Measurements from ENCODE around the gene NAA60.

NAA60 gene

GRCh38 chr16:3511286-3512180 is 68.1 kb downstream of the NAA60 start:
- Histone ChIP-seq H3K4me1 (ENCODE audit: control insufficient read depth, insufficient read depth, low read length, unreplicated experiment) (peaks cover 10% of the 10 kb centered on the region), H3K36me3 (ENCODE audit: insufficient read depth, low read length) (peaks cover 20% of the 10 kb centered on the region), H3K27me3 (ENCODE audit: insufficient read depth, low read length) (no peaks in the 10 kb centered on the region), H3K79me2 (ENCODE audit: control insufficient read depth, insufficient read depth, low read length, unreplicated experiment) (no peaks in the 10 kb centered on the region), H3K4me3 (ENCODE audit: low read depth, low read length) (no peak overlapping the region), H2AFZ (ENCODE audit: low read length, unreplicated experiment) (no peak overlapping the region), H3K27ac (ENCODE audit: low read depth, low read length) (no peak overlapping the region)

DNA sequence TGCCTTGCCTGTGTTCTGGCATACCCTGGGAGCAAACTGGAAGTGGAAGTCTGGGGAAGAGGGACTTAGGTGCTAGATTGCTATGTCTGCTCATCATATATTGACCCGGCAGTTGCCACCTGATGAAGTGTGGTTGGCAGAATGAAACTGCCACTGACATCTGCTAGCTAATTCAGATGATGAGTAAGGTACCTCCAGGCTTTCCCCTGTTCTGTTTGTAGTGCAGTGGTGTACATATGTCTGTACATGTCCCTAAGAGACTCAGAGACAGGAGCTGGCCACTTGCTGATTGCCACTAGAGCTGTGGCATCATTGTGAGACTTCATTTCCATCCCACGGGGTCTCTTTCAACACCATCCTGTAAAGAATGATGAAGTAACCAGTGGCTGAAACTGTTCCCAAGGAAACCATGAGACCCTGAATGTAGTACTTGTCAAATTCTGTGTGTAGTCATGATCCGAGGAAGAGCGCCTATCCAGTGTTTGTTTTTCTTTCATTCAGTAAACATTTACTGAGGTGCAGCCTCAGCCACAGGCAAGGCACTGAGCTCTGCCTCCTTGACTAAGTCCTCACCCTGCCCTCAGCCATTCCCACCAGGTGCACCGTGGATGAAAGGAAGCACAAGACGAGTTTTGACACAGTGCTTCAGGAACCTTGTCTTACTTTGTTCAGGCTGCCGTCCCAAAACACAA is 70.6 kb downstream of the NAA60 start:
- no peaks in the 10 kb centered on the region for H3K27me3 ChIP-seq (ENCODE audit: insufficient read depth, low read length)
- H3K79me2 ChIP-seq (ENCODE audit: control insufficient read depth, insufficient read depth, low read length, unreplicated experiment): no peaks in the 10 kb centered on the region
- peaks cover 17% of the 10 kb centered on the region for H3K36me3 ChIP-seq (ENCODE audit: insufficient read depth, low read length)
- H3K4me1 ChIP-seq (ENCODE audit: control insufficient read depth, insufficient read depth, low read length, unreplicated experiment): peaks cover 10% of the 10 kb centered on the region
- no peak overlapping the region for H3K4me3 ChIP-seq (ENCODE audit: low read depth, low read length)
- no peak overlapping the region for H2AFZ ChIP-seq (ENCODE audit: low read length, unreplicated experiment)
- no peak overlapping the region for H3K27ac ChIP-seq (ENCODE audit: low read depth, low read length)

- Histone ChIP-seq H2AFZ (ENCODE audit: low read length, unreplicated experiment) (no peak overlapping the region), H3K27ac (ENCODE audit: low read depth, low read length) (no peak overlapping the region), H3K36me3 (ENCODE audit: insufficient read depth, low read length) (peaks cover 17% of the 10 kb centered on the region), H3K27me3 (ENCODE audit: insufficient read depth, low read length) (no peaks in the 10 kb centered on the region), H3K4me3 (ENCODE audit: low read depth, low read length) (no peak overlapping the region), H3K79me2 (ENCODE audit: control insufficient read depth, insufficient read depth, low read length, unreplicated experiment) (no peaks in the 10 kb centered on the region), H3K4me1 (ENCODE audit: control insufficient read depth, insufficient read depth, low read length, unreplicated experiment) (peaks cover 10% of the 10 kb centered on the region)
Measured at GRCh38 chr16:3514621-3515020, 71.1 kb downstream of the NAA60 start.

DNA sequence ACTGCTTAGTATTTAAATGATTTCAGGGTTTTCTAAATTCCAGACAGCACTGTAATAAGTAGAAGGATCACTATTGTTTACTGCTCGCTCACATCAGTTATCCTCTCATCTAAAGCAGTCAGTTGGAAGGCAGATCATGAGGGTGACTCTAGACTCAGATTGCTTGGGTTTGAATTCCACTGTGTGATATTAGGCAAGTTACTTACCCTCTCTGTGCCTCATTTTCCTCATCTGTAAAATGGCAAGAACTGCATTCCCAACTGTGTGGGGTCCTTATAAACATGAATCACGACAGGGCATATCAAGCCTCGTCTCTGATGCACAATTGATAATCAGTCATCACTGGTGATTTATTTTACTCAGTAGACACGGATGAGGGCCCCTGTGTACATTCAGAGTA is 72.4 kb downstream of the NAA60 start:
- no peak overlapping the region for H2AFZ ChIP-seq (ENCODE audit: low read length, unreplicated experiment)
- H3K27me3 ChIP-seq (ENCODE audit: insufficient read depth, low read length): no peaks in the 10 kb centered on the region
- H3K4me1 ChIP-seq (ENCODE audit: control insufficient read depth, insufficient read depth, low read length, unreplicated experiment): peaks cover 10% of the 10 kb centered on the region
- no peak overlapping the region for H3K27ac ChIP-seq (ENCODE audit: low read depth, low read length)
- H3K36me3 ChIP-seq (ENCODE audit: insufficient read depth, low read length): peaks cover 12% of the 10 kb centered on the region
- H3K4me3 ChIP-seq (ENCODE audit: low read depth, low read length): no peak overlapping the region
- no peaks in the 10 kb centered on the region for H3K79me2 ChIP-seq (ENCODE audit: control insufficient read depth, insufficient read depth, low read length, unreplicated experiment)

GRCh38 chr16:3518292-3518985 is 75.0 kb downstream of the NAA60 start:
- Histone ChIP-seq H3K4me1 (ENCODE audit: control insufficient read depth, insufficient read depth, low read length, unreplicated experiment) (peaks cover 10% of the 10 kb centered on the region), H3K27me3 (ENCODE audit: insufficient read depth, low read length) (no peaks in the 10 kb centered on the region), H3K79me2 (ENCODE audit: control insufficient read depth, insufficient read depth, low read length, unreplicated experiment) (no peaks in the 10 kb centered on the region), H3K27ac (ENCODE audit: low read depth, low read length) (no peak overlapping the region), H3K4me3 (ENCODE audit: low read depth, low read length) (no peak overlapping the region), H2AFZ (ENCODE audit: low read length, unreplicated experiment) (no peak overlapping the region), H3K36me3 (ENCODE audit: insufficient read depth, low read length) (peaks cover 9% of the 10 kb centered on the region)

DNA sequence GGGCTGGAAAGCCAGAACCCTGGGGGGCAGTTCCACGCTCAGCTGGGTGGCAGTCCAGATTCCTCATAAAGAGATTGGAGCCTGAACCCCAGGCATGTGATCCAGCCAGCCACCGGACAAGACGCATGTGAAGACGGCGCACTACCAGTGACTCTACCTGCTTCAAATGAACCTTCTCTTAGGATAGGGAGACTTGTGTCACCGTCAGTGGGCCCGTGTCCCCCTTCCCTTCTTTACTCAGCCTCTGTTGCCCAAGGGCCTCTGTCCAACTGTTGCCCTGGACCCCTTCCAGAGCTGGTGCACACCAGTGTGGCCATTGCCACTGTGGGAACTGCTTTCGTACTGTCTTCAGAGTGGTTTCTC is 75.5 kb downstream of the NAA60 start:
- H3K36me3 ChIP-seq (ENCODE audit: insufficient read depth, low read length): peaks cover 9% of the 10 kb centered on the region

DNA sequence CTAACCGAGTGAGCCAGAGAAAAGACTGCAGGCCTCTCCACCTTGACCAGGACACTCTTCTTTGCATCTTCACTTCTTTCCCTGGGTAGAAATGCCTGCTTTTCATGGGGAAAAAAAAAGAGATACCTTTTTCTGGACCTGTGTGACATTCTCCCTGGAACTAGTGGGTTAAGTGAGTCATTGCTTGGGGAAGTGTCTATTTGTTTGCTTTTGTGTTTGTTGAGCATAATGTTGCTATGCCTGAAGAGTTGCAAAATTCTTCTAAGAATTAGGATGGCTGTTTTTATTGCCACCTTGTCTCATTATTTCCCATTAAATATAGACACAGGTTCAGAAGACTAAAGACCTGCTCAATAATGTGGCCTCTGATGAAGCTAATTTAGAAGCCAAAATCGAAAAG is 76.1 kb downstream of the NAA60 start:
- Histone ChIP-seq H3K79me2 (ENCODE audit: control insufficient read depth, insufficient read depth, low read length, unreplicated experiment) (no peaks in the 10 kb centered on the region), H3K4me3 (ENCODE audit: low read depth, low read length) (no peak overlapping the region), H3K27me3 (ENCODE audit: insufficient read depth, low read length) (no peaks in the 10 kb centered on the region), H2AFZ (ENCODE audit: low read length, unreplicated experiment) (no peak overlapping the region), H3K4me1 (ENCODE audit: control insufficient read depth, insufficient read depth, low read length, unreplicated experiment) (peaks cover 5% of the 10 kb centered on the region), H3K27ac (ENCODE audit: low read depth, low read length) (no peak overlapping the region), H3K36me3 (ENCODE audit: insufficient read depth, low read length) (peaks cover 9% of the 10 kb centered on the region)

More for the DNA sequence above, 75.5 kb downstream of the NAA60 start:
- Histone ChIP-seq H3K79me2 (ENCODE audit: control insufficient read depth, insufficient read depth, low read length, unreplicated experiment) (no peaks in the 10 kb centered on the region), H3K4me1 (ENCODE audit: control insufficient read depth, insufficient read depth, low read length, unreplicated experiment) (peaks cover 10% of the 10 kb centered on the region), H3K27ac (ENCODE audit: low read depth, low read length) (no peak overlapping the region), H2AFZ (ENCODE audit: low read length, unreplicated experiment) (no peak overlapping the region), H3K27me3 (ENCODE audit: insufficient read depth, low read length) (no peaks in the 10 kb centered on the region), H3K4me3 (ENCODE audit: low read depth, low read length) (no peak overlapping the region)

DNA sequence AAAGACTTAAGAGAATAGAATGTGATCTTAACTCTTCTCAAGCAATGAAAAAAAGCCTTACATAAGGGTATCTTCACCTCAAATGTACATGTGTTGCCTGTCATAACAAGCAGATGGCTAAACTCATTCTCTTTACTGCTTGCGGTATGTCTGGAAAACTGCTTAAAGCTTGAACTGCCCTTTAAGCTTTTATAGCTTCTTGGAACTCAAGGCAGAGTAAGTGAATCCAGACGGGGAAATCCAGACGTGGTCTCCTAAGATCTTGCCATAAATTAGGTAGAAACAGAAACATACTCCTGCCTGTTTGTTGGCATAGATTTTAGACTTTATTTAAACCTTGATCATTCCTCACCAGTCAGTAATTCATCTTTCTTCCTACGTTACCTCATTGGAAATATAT is 76.9 kb downstream of the NAA60 start:
- peaks cover 9% of the 10 kb centered on the region for H3K36me3 ChIP-seq (ENCODE audit: insufficient read depth, low read length)
- no peaks in the 10 kb centered on the region for H3K4me1 ChIP-seq (ENCODE audit: control insufficient read depth, insufficient read depth, low read length, unreplicated experiment)

DNA sequence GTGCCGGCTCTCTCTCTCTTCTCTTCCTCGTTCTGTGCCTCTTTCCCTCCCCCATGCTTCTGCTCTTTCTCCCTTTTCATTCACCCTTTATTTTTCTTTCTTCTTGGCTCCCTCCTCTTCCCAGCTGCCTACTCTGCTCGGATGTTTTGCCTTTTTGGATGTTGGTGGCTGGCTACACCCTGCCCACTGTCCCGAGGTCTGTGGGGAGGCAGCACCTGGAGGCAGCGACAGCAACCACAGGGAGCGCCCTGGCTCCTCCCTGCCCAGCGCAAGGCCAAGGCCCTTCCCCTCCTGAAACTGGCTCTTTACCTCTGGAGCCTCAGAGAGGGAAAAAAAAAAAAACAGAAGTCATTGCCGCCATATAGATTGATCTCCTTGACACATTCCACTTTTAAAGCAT is 77.4 kb downstream of the NAA60 start:
- peaks cover 7% of the 10 kb centered on the region for H3K36me3 ChIP-seq (ENCODE audit: insufficient read depth, low read length)
- H3K79me2 ChIP-seq (ENCODE audit: control insufficient read depth, insufficient read depth, low read length, unreplicated experiment): no peaks in the 10 kb centered on the region
- no peak overlapping the region for H3K27ac ChIP-seq (ENCODE audit: low read depth, low read length)
- H3K4me1 ChIP-seq (ENCODE audit: control insufficient read depth, insufficient read depth, low read length, unreplicated experiment): no peaks in the 10 kb centered on the region
- no peak overlapping the region for H2AFZ ChIP-seq (ENCODE audit: low read length, unreplicated experiment)
- H3K4me3 ChIP-seq (ENCODE audit: low read depth, low read length): no peak overlapping the region
- no peaks in the 10 kb centered on the region for H3K27me3 ChIP-seq (ENCODE audit: insufficient read depth, low read length)

More for the DNA sequence above, 76.9 kb downstream of the NAA60 start:
- Histone ChIP-seq H3K4me3 (ENCODE audit: low read depth, low read length) (no peak overlapping the region), H3K27me3 (ENCODE audit: insufficient read depth, low read length) (no peaks in the 10 kb centered on the region), H3K79me2 (ENCODE audit: control insufficient read depth, insufficient read depth, low read length, unreplicated experiment) (no peaks in the 10 kb centered on the region), H2AFZ (ENCODE audit: low read length, unreplicated experiment) (no peak overlapping the region), H3K27ac (ENCODE audit: low read depth, low read length) (no peak overlapping the region)

- no peaks in the 10 kb centered on the region for H3K27me3 ChIP-seq (ENCODE audit: insufficient read depth, low read length)
- no peaks in the 10 kb centered on the region; the same call in 1 of the 2 replicates for H3K36me3 ChIP-seq (ENCODE audit: insufficient read depth, low read length)
- no peaks in the 10 kb centered on the region for H3K79me2 ChIP-seq (ENCODE audit: control insufficient read depth, insufficient read depth, low read length, unreplicated experiment)
- no peak overlapping the region for H3K27ac ChIP-seq (ENCODE audit: low read depth, low read length)
- no peak overlapping the region for H2AFZ ChIP-seq (ENCODE audit: low read length, unreplicated experiment)
- H3K4me1 ChIP-seq (ENCODE audit: control insufficient read depth, insufficient read depth, low read length, unreplicated experiment): no peaks in the 10 kb centered on the region
- H3K4me3 ChIP-seq (ENCODE audit: low read depth, low read length): no peak overlapping the region
Measured at GRCh38 chr16:3523281-3523680, 79.8 kb downstream of the NAA60 start.

Measured in ACC112 (cell line).